GM12875 (cell line): ENCODE data around the gene BMPR1B.

Experiments
- H3K4me3 ChIP-seq: one replicate; pipeline ENCODE4 v1.5.1; 2011; ENCODE audit warnings: low read depth, low read length, control low read depth
- TF ChIP-seq, protein P1 (sequence below): IDR thresholded peaks from 2 replicates; pipeline ENCODE4 v1.5.1; 2011; ENCODE audit warnings: low read depth, mild to moderate bottlenecking, control low read depth, inconsistent platforms, low read length, moderate library complexity, borderline replicate concordance; ENCODE audit not compliant: insufficient read depth

Gene BMPR1B

DNA sequence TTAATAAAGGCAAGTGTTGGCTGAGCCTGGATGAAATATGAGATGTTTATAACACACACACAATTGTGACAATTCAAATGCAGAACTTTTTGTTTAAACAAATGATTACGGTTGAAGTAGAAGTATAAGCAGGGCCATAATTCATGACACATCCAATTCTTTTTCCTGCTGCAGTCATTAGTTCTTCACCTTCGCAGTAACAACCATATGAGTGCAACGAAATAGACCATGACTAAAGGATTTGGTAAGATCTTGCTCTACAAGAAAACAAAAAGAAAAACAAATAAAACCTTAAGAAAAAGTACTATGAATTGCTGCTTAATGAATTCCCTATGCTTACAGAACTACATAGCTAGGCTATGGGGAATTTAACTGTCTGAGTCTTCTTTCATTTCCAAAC lies 13.9 kb upstream of the BMPR1B start:
- TF ChIP-seq, protein P1, sequence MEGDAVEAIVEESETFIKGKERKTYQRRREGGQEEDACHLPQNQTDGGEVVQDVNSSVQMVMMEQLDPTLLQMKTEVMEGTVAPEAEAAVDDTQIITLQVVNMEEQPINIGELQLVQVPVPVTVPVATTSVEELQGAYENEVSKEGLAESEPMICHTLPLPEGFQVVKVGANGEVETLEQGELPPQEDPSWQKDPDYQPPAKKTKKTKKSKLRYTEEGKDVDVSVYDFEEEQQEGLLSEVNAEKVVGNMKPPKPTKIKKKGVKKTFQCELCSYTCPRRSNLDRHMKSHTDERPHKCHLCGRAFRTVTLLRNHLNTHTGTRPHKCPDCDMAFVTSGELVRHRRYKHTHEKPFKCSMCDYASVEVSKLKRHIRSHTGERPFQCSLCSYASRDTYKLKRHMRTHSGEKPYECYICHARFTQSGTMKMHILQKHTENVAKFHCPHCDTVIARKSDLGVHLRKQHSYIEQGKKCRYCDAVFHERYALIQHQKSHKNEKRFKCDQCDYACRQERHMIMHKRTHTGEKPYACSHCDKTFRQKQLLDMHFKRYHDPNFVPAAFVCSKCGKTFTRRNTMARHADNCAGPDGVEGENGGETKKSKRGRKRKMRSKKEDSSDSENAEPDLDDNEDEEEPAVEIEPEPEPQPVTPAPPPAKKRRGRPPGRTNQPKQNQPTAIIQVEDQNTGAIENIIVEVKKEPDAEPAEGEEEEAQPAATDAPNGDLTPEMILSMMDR, result no peak
- no peak overlapping the region for H3K4me3 ChIP-seq

DNA sequence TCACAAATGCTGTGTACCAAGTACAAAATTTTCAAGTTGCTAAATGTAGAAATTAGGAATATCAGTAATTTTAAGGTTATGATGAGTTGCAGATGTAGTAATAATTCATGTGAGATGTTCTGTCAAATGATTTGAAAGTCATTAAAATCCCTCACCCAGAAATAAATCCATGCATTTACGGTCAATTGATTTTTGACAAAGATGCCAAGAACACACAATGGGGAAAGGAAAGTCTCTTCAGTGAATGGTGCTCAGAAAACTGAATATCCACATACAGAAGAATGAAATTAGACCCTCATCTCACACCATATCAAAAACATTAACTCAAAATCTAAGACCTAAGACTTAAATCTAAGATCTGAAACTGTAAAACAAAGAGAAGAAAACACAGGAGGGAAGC lies 12.9 kb upstream of the BMPR1B start:
- TF ChIP-seq, protein P1, result no peak
- H3K4me3 ChIP-seq, result no peak overlapping the region

DNA sequence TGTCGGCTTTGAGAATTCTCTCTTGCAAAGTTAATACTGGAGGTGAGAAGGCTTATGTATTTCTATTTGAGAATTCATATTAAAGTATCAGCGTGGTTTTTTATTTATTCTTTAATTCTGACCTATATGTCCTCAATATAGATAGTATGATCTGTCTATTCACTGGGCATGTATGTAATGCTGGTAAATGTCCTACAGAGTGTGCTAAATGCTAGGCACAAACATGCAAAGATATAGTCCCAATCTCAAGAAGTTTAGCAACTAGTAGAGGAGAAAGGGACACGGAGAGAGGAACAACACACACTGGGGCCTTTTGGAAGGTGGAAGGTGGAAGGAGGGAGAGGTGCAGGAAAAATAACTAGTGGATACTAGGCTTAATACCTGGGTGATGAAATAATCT lies 11.0 kb upstream of the BMPR1B start:
- TF ChIP-seq, protein P1, result no peak
- H3K4me3 ChIP-seq, result no peak overlapping the region

DNA sequence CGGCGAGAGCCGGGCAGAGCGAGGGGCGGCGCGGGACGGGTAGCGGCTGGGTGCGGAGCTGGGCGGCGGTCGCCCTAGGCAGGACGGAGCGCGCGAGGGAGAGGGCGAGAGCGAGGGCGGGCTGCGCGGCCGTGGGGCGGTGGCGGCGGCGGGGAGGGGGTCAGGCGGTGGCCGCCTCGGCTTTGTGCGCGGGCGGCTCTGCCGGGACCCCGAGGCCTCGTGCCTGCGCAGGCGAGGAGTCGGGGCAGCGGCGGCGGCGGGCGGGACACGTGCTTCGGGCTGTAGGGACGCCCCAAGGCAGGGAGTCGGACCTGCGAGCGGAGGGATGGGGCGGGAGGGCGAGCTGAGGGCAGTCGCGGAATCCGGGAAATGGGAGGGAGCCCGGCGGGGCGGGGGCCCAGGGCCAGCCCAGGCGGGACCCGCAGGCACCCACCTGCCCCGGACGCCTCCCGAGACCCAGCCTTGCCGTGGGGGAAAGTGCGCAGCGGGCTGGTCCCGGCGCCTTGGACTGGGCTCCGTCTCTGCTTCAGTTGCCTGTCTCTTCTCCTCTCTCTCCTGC lies 465 bp downstream of the BMPR1B start:
- TF ChIP-seq, protein P1, result no peak
- no peak overlapping the region for H3K4me3 ChIP-seq

DNA sequence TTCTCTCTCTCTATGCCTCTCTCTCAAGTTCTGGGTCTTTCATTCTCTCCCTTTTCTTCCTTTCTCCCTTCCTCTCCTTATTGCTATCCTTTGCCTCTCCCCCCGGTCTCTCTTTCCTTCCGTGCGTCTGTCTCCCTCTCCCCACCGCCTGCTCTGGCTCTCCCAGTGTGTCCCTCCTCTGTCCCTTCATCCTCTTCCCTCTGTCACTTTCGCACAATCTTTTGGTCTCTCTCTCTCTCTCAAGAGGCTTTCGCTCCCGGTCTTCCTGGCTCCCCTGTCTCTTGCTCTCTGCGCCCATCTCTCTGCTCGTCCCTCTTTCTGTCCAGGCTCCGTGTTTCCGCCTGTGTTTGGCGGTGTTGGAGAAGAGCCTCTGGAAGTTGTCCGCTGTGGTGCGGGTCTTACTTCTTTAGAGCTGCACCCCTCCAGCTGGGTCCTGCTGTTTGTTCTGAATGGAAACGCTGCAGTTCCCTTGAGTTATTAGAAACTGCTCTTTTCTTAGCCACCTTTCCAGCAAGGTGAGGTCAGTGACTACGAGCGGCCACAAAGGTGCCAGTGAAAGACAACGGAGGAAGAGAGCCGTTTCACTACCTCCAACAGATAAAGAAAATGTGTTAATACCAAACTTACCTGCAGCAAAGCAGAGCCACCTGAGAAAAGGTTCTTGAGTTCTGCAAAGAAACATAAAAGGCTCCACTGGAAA lies 1.1 kb downstream of the BMPR1B start:
- TF ChIP-seq, protein P1, result no peak
- no peak overlapping the region for H3K4me3 ChIP-seq

DNA sequence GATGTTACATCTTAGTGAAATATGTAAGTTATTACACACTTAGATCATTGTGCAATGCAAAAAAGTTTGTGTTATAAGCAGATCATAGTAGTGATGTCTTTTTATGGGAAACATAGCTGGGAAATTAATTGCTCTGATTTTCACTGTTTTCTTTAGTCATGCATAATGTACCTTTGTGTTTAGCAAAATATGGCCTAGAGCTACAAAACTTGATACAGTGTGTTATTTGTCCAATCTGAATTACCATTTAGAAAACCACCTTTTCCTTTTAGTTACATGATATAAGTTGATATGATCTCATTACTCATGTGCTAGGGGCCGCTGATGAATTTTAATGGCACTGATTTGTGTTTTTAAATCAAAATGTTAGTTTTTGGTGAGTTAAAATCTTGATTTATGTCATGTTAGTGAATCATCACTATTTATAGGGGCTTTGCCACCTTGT lies 2.0 kb downstream of the BMPR1B start:
- TF ChIP-seq, protein P1, result no peak
- H3K4me3 ChIP-seq, result no peak overlapping the region

DNA sequence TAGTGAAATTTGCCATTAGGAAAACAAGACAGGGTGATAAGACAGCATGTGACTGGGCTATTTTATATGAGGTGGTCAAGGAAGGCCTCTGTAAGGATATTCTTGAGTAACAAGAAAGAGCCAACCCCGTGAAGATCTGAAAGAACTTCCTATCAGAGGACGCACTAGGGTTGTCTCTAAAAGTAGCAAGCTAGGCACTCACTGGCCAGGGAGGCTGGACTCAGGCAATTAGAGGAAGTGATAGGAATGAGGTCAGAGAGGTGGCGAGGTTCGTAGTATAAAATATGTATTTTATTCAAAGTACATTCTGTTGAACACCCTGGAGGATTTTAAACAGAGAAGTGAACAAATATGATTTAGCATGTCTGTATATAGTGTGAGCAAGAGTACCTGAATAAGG lies 4.6 kb downstream of the BMPR1B start:
- TF ChIP-seq, protein P1, result no peak
- H3K4me3 ChIP-seq, result no peak overlapping the region
